ENCODE data around the gene MEOX1.
A peak's percentile ranks its signal among the peaks of the same experiment; 100 is the strongest.
"Not testable (repeated sequence)": the region's sequence is repeated elsewhere in the genome, so short reads cannot be mapped to it uniquely, and the experiment has no call there.

The MEOX1 gene

GRCh38 chr17:43615330-43616028 lies 46.2 kb downstream of the MEOX1 start:
- no peak for DNase-seq

GRCh38 chr17:43614561-43614960 lies 47.2 kb downstream of the MEOX1 start:
- no peak for DNase-seq

DNA sequence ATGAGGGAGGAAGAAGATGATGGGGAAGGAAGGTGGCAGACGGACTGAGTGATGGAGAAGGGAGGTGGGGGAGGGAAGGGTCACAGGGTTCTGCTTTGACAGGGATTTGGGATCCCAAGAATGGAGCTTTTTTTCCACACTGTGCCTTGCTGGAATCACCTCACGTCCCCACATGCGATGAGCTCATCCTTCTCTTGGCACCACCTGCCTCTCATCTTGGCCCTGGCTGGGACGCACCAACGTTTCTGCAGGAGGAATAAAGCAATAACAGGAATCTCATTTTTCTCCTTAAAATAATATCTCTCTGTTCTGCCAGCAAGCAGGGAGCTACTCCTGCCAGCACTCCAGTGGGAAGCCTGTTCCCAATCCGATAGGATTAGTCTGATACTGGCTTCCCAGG lies 47.8 kb downstream of the MEOX1 start:
- DNase-seq: no peak

DNA sequence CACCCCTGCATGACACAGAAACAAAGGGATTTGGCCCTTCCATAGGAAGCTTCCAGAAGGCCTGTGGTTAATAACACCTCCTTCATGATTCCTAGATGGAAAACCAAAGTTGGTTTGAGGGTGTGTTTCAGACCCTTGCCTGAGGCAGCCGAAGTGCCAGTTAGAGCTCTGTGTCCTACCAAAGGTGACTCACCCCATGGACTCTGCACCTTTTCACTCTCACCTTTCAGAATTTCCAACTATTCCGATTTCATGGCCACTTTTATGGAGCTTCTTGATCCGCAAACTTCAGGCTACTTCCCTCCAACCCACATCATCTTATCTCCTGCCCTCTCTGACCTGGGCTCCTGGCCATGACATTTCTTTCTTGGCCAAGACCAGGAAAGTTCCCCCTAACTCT lies 49.2 kb downstream of the MEOX1 start:
- DNase-seq: no peak

DNA sequence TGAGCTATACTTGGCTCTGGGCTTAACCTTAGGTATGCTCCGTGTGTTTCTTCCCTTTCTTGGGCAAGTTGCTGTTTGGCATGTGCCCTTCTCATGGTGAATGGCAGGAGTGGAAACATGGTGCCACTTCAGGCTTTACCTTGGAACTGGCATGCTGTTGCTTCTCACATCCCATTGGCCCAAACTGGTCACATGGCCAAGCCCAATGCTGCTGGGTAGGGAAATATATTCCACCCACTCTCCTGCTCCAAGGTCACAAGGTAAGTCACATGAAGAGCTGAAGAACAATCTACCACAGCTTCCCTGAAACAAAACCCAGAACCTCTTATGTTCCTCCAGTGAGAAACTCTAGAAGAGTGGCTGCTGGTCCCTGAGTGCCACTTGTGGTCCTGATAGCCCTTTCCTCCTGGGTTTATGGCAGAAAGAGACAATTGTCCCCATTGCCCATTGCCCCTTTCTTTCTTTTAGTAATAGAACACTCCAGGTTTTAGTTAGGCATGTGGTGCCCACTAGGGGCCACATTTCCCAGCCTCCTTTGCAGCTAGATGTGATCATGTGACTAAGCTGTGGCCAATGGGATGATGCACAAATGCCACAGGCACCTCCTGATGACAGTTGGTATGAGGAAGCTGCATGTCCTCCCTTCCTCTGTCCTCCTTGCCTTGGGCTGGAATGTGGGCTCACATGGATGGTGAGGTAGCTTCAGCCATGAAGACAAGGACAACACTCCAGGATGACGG lies 50.3 kb downstream of the MEOX1 start:
- no peak for DNase-seq

GRCh38 chr17:43609613-43610385 lies 51.9 kb downstream of the MEOX1 start:
- no peak for DNase-seq

- DNase-seq: peak; percentile 72
These were observed 53.4 kb downstream of the MEOX1 start for GRCh38 chr17:43608313-43608712.

DNA sequence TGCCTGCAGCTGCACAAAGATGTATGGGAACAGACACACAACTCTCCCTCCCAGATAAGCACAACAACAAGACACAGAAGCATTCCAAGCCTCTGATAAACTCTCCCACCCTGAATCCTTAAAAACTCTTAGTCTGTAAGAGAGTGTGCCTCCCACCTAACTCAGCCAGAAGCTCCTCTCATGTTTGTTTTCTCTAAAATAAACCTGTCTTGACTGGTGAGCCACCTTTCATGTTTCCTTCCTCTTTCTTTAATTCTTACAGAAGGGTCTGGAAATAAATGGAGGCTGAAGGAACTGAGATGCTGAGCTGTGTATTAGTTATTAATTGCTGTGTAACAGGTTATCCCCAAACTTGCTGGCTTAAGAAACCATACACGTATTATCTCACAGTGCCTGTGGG lies 57.2 kb downstream of the MEOX1 start:
- no peak for DNase-seq

DNA sequence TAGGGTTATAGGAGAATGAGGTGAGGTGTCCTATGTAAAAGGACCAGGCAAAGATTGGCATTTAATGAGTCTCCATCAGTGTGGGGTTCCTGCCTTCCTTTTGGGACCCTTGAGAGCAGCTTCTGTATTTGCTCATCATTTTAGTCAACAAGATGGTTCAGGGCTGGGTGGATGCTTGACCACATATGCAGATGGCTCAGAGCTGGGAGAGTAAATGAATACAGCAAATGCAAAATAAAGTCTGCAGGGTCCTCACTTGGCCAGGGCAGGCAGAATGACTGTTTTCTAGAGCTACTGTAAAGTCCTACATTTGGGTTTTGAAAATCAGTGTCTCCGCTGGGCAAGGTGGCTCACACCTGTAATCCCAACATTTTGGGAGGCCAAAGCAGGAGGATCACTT lies 58.4 kb downstream of the MEOX1 start:
- DNase-seq: no peak

DNA sequence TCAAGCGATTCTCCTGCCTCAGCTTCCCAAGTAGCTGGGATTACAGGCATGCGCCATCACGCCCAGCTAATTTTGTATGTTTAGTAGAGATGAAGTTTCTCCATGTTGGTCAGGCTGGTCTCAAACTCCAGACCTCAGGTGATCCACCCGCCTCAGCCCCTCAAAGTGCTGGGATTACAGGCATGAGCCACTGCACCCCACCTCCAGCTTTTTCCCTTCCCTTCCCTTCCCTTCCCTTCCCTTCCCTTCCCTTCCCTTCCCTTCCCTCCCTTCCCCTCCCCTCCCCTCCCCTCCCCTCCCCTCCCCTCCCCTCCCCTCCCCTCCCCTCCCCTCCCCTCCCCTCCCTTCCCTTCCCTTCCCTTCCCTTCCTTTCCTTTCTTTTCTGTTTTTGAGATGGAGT lies 59.2 kb downstream of the MEOX1 start:
- DNase-seq: not testable (repeated sequence)

DNA sequence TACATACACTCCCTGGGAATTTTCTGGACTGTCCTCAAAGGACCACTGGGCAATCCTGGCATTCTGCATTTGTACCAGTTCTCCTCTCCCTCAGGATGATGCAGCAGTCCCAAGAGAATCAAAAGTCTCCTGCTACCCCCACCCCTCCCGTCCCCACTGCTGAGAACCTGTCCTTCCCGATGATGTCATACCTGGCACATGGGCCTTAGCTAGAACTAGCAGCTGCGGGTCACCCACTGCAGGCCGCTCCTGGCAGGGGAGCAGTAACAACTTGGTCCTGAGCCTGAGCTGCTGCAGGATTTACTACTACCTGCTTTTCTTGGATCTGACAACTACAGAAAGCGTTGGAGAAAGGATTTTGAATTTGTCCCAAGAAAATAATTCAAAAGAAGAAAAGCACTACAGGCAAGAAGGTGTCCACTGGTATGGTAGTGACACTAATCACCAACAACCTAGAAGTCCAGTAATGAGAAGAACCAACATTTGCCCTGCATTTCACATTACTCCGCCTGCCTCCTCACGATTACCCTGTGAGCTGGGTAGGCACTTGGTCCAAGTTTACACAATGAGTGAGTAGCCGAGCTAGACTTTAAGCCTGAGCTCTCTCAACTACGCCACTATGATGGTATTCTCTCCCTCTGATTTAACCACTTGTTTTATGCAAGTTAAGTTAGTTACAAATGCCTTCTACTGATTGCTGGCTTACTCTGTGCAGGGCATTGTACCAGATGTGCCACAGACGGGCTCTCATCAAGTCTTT lies 60.3 kb downstream of the MEOX1 start:
- no peak for DNase-seq

DNA sequence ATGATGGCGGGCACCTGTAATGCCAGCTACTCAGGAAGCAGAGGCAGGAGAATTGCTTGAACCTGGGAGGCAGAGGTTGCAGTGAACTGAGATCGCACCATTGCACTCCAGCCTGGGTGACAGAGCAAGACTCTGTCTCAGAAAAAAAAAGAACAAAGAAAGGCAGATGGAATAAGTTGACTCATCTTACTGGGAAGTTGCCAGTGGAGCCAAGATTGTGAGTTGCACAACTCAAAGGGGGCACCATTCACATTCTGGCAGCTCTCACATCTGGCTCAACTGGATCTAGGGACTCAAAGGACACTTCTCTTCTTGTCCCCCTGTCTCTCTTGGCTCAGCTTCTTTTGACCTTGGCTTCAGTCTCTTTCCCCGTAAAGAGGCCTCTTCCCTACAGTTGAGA lies 61.9 kb downstream of the MEOX1 start:
- DNase-seq: no peak

DNA sequence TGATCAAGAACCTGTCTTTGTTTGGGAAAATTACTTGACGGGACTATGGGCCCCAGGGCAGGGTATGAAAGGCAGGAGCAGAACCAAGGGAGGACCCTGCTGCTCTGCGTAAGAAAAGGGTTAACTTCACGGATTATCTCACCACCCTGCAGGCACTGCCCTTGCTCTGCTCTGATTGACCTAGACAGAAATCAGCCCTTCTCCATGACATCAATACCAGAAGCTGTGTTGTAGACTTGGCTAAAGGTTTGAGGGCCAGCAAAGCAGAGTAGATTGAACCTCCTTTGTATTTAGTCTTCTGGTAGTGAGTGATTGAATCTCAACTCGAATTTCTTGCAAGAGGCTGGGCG lies 62.7 kb downstream of the MEOX1 start:
- no peak for DNase-seq

DNA sequence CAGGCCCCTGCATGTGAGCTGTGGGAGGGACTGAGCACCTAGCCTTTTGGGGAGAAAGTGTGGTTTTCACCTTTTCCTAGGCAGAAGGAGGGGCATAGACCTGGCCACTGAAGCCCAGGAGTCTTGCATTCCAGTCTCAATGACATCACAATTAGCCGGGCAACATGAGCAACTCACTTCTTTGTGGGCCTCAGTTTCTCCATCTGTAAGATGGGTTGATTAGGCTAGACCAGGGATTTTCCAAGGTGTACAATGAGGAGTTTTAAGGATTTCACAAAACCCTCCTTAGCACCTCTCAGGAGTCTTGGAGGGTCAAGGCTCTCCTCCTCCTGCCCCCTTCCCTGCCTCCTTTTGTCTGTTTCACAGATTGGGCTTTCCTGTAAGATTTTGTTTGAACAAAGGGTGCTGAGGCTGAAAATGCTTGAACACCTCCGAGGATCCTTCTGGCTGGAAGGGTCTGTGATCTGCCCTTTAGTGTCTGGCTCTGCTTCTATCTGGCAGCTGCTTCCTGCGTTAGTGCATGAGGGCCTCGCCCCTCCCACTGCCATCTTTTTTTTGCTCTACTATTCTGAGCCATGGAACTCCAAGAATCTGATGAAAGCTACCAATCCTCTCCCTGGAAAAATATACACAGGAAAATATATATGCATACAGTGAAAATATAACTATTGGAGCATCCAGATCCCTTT lies 63.2 kb downstream of the MEOX1 start:
- no peak for DNase-seq

DNA sequence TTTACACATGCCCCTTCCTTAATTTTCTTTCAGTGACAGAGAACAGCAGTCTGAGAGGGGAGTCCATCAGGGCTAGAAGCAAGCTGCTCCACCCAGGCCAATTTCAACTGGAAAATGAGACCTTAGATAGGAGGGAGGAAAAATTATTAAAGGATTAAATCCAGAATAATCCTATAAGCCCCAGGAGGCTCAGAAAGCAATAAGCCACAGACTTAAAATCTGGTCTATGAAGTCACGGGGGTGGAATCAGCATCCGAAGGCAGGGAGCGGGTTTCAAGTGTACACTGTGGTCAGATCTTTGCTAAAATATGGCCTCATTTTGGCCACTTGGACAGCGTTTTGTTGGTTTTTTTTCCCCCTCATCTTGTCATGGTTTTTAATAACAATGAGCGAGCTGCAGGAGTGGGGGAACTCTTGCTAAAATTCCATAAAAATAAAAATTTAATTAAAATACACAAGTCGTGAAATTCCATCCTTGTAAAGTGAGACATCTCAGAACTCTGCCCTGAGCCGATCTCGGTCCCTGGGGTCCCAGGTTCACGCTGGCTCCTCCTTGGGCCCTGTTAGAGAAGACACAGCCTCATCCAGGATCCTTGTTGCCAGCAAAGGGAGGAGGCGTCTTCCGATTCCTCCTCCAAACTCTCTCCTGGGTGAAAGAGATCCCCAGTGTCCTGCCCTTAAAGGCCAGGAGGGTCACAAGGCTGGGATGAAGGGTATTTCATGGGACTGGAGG lies 63.9 kb downstream of the MEOX1 start:
- DNase-seq: no peak

DNA sequence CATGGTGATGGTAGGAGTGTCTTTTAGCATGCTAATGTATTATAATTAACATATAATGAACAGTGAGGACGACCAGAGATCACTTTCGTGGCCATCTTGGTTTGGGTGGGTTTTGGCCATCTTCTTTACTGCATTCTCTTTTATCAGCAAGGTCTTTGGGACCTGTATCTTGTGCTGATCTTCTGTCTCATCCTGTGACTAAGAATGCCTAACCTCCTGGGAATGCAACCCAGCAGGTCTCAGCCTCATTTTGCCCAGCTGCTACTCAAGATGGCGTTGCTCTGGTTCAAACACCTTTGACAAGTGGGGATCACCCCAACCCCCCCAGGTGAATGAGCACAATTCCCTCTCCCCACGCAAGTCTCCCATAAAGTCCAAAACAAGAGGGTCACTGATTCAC lies 66.3 kb downstream of the MEOX1 start:
- no peak for DNase-seq

DNA sequence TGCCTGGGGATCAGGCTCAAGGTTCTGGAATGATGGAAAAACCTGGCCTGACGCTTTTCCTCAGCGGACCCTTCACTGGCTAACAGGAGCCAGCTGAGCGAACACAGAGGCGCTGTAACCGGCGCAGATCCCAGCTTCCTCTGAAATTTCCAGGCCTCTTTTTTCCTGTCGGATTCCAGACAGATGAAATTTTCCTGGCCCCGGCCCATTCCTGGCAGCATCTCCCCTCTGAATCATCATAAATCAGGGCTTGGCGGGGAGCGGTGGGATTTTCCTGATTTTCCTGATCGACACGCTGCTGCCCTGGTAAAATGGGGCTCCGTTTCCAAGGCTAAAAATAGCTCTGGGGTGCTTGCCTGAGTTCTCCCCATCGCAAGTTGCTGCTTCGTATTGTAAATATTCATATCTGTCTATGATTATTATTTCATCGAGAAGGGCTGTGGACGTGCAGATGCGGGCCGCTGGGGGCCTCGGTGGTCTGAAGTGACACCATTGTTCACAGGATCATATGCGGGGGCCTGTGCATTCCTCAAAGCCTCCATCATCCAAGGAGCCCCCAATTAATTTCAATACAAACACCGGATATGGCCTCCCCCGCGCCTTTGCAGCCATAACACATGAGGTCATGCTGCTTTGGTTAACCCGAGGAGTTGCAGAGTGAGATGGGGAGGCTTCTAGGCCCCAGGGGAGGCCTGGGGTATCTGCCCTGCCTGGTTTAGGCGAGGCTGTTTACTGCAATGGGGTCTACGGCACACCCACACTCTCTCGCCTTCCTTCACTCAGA lies 69.8 kb downstream of the MEOX1 start:
- no peak for DNase-seq

DNA sequence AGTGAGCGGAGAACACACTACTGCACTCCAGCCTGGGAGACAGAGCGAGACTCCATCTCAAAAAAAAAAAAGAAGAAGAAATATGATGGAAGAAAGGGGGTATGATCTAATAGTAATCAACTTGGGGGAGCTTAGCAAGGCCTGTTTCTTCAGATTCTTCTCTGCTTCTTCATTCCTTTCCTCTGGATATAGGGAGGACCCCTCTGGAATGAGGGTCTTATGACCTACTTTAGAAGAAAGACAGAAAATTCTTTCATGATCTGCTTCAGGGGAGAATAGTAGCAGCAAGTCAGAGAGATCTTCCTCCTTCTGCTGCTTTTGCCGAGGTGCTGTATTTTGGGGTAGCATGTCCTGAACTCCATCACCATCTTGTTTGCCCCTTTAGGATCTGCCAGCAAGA lies 70.7 kb downstream of the MEOX1 start:
- DNase-seq: no peak
